ENCODE results near the gene H2AZ1. TPM values are rescaled to one million over a fixed set of nuclear protein-coding genes. Genes with fewer than 3 reads are reported as not detected.

The H2AZ1 gene
- polyA plus RNA-seq, 1 donor from 2014 or later = 571 TPM

DNA sequence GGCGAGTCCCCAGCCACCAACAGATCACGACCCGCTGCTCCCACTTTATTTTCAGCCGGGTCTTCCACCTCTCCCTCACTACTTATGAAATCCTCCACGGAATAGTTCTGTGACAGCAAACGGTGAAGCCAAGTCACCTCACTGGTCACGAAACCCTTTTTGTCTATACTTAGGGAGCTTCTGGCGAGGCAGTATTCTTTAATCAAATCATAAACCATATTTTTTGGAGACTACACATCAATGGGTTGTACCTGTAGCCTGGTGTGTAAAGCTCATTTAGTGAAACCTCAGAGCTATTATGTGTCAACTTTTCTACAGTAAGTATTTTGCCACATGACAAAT, 809 bp upstream of the H2AZ1 start:
- Histone ChIP-seq H3K9ac (ENCODE audit: low read length) (peak overlapping the region; percentile 79), H3K9me3 (ENCODE audit: low read length) (no peaks in the 10 kb centered on the region), H3K27ac (ENCODE audit: low read length) (peak overlapping the region; percentile 81), H3F3A (ENCODE audit: insufficient read depth, low read length, poor library complexity, severe bottlenecking) (no peaks in the 10 kb centered on the region), H3K4me3 (ENCODE audit: low read length) (peak overlapping the region; percentile 78), H3K4me2 (ENCODE audit: low read length) (peak overlapping the region; percentile 70), H3K36me3 (ENCODE audit: insufficient read depth, low read length) (no peaks in the 10 kb centered on the region), H2AFZ (ENCODE audit: low read depth, low read length) (peak overlapping the region; percentile 77), H3K9me2 (ENCODE audit: insufficient read depth, low read length) (no peaks in the 10 kb centered on the region), H3K27me3 (ENCODE audit: insufficient read depth, low read depth, low read length) (no peaks in the 10 kb centered on the region), H4K20me1 (ENCODE audit: insufficient read depth) (no peaks in the 10 kb centered on the region), H3K79me2 (replicated peaks; ENCODE audit: insufficient read depth, low read length) (peaks cover 16% of the 10 kb centered on the region)
- TF ChIP-seq, protein P1, sequence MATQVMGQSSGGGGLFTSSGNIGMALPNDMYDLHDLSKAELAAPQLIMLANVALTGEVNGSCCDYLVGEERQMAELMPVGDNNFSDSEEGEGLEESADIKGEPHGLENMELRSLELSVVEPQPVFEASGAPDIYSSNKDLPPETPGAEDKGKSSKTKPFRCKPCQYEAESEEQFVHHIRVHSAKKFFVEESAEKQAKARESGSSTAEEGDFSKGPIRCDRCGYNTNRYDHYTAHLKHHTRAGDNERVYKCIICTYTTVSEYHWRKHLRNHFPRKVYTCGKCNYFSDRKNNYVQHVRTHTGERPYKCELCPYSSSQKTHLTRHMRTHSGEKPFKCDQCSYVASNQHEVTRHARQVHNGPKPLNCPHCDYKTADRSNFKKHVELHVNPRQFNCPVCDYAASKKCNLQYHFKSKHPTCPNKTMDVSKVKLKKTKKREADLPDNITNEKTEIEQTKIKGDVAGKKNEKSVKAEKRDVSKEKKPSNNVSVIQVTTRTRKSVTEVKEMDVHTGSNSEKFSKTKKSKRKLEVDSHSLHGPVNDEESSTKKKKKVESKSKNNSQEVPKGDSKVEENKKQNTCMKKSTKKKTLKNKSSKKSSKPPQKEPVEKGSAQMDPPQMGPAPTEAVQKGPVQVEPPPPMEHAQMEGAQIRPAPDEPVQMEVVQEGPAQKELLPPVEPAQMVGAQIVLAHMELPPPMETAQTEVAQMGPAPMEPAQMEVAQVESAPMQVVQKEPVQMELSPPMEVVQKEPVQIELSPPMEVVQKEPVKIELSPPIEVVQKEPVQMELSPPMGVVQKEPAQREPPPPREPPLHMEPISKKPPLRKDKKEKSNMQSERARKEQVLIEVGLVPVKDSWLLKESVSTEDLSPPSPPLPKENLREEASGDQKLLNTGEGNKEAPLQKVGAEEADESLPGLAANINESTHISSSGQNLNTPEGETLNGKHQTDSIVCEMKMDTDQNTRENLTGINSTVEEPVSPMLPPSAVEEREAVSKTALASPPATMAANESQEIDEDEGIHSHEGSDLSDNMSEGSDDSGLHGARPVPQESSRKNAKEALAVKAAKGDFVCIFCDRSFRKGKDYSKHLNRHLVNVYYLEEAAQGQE (IDR thresholded peaks at IDR 0.05; ENCODE audit: borderline replicate concordance) = no peak

DNA sequence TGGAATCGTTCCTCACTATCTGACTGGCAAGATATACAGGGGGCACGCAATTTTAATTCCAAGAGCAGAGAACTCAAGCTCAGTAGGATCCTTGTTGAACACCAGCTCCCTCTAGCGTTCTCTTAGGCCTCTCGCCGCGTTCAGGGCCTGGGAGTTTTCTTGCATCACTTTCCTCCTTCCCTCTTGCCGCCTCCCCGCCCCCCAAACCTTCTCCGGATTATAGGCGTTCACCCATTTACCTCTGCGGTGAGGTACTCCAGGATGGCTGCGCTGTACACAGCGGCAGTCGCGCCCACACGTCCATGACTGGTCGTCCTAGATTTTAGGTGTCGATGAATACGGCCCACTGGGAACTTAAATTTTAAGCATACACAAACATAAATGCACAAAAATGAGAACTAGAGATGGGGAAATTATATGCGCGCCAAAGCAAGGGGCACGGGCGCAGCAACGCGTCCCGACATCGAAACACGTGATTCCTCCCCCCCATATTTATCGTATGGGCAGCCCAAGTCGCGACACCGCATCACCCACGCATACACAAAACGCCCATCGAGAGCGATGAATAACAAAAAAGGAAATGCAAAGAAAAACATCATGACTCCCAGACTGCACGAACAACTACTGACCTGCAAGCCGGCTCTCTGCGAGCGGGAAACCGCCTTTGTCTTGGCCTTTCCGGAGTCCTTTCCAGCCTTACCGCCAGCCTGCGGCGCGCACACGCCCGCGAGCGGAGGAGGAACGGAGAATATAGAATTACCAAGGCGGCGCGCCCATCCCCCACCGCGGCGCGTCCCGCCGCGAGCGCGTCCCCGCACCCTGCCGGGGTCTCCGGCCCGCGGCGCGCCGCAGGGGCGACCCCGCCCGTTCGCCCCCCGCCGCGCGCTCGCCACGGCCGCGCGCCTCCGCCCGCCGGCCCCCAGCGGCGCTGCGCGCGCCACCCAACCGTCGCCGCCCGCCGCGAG, 759 bp downstream of the H2AZ1 start:
- no peaks in the 10 kb centered on the region for H3K36me3 ChIP-seq (ENCODE audit: insufficient read depth, low read length)
- H3K27me3 ChIP-seq (ENCODE audit: insufficient read depth, low read depth, low read length) = no peaks in the 10 kb centered on the region
- H2AFZ ChIP-seq (ENCODE audit: low read depth, low read length) = peak overlapping the region; percentile 81
- H3K27ac ChIP-seq (ENCODE audit: low read length) = peak overlapping the region; percentile 98
- H4K20me1 ChIP-seq (ENCODE audit: insufficient read depth) = no peaks in the 10 kb centered on the region
- H3K79me2 ChIP-seq (replicated peaks; ENCODE audit: insufficient read depth, low read length) = peaks cover 25% of the 10 kb centered on the region
- H3K4me3 ChIP-seq (ENCODE audit: low read length) = peak overlapping the region; percentile 78
- H3K4me2 ChIP-seq (ENCODE audit: low read length) = peak overlapping the region; percentile 47
- no peaks in the 10 kb centered on the region for H3F3A ChIP-seq (ENCODE audit: insufficient read depth, low read length, poor library complexity, severe bottlenecking)
- no peaks in the 10 kb centered on the region for H3K9me3 ChIP-seq (ENCODE audit: low read length)
- H3K9ac ChIP-seq (ENCODE audit: low read length) = peak overlapping the region; percentile 97
- H3K9me2 ChIP-seq (ENCODE audit: insufficient read depth, low read length) = no peaks in the 10 kb centered on the region
- TF ChIP-seq, protein P2, sequence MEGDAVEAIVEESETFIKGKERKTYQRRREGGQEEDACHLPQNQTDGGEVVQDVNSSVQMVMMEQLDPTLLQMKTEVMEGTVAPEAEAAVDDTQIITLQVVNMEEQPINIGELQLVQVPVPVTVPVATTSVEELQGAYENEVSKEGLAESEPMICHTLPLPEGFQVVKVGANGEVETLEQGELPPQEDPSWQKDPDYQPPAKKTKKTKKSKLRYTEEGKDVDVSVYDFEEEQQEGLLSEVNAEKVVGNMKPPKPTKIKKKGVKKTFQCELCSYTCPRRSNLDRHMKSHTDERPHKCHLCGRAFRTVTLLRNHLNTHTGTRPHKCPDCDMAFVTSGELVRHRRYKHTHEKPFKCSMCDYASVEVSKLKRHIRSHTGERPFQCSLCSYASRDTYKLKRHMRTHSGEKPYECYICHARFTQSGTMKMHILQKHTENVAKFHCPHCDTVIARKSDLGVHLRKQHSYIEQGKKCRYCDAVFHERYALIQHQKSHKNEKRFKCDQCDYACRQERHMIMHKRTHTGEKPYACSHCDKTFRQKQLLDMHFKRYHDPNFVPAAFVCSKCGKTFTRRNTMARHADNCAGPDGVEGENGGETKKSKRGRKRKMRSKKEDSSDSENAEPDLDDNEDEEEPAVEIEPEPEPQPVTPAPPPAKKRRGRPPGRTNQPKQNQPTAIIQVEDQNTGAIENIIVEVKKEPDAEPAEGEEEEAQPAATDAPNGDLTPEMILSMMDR (IDR thresholded peaks at IDR 0.05; ENCODE audit: poor library complexity, severe bottlenecking) = peak; percentile 95
- peak; percentile 70 for TF ChIP-seq EP300 (conservative IDR thresholded peaks at IDR 0.05; ENCODE audit: poor library complexity, severe bottlenecking)
- no peak for TF ChIP-seq EZH2 (IDR thresholded peaks at IDR 0.05; ENCODE audit: borderline replicate concordance, insufficient read depth, low read length, poor library complexity, severe bottlenecking)
- TF ChIP-seq RAD21 (conservative IDR thresholded peaks at IDR 0.05) = peak; percentile 85
- peak; percentile 77 for TF ChIP-seq SMC3 (conservative IDR thresholded peaks at IDR 0.05; ENCODE audit: poor library complexity)
- TF ChIP-seq, protein P1 (IDR thresholded peaks at IDR 0.05; ENCODE audit: borderline replicate concordance) = no peak
- TF ChIP-seq POLR2AphosphoS5 (IDR thresholded peaks at IDR 0.05) = peak; percentile 60
- TF ChIP-seq TAF1 (IDR thresholded peaks at IDR 0.05; ENCODE audit: low read depth) = no peak
- peak; percentile 67 for TF ChIP-seq MXI1 (conservative IDR thresholded peaks at IDR 0.05; ENCODE audit: poor library complexity, severe bottlenecking)
